Motor neuron (in vitro differentiated cells): ENCODE measurements around the gene SLC16A12. TPM values are rescaled to one million over a fixed set of nuclear protein-coding genes. Genes with fewer than 3 reads are reported as not detected.

Experiments
- ATAC-seq, 8 experiments: fragments of 200-7000 bp; cut with Tn5 transposase; replicated peaks in 6 of 8; 2 replicates each; pipeline ENCODE4 v1.8.0; 2021; ENCODE audit warnings: mild to moderate bottlenecking in 8 of 8, moderate library complexity in 8 of 8
- H3K27ac ChIP-seq, 2 donors: fragments of 250-450 bp; sonication (Bioruptor Pico); 2 replicates each; pipeline ENCODE4 v1.9.0; 2021; ENCODE audit warnings: antibody characterized with exemption in 2 of 2, mild to moderate bottlenecking in 2 of 2, moderate library complexity in 1 of 2
- H3K4me1 ChIP-seq, 2 donors: fragments of 250-450 bp; sonication (Bioruptor Pico); replicated peaks in 1 of 2; 2 replicates each; pipeline ENCODE4 v1.6.1; 2021; ENCODE audit warnings: antibody characterized with exemption in 2 of 2, mild to moderate bottlenecking in 2 of 2, moderate library complexity in 1 of 2
- H3K4me3 ChIP-seq, 5 donors: fragments of 250-450 bp; sonication (Bioruptor Pico); 2 replicates each; pipeline ENCODE4 v1.9.0; 2021; ENCODE audit warnings: antibody characterized with exemption in 5 of 5, mild to moderate bottlenecking in 5 of 5, moderate library complexity in 4 of 5
- WGBS, 10 experiments: fragments of 450-650 bp; shearing (Covaris generic); methylation state at CpG; one replicate each; pipeline ENCODE4 v1.0.0; 2022; 5-methylcytosine and 5-hydroxymethylcytosine counted together
- in situ Hi-C, 9 experiments: fragments of 400-800 bp; cut with MboI; loops; one replicate each; pipeline ENCODE4 v1.15.0; 2021; ENCODE audit warnings: low sequenced_read_pairs in 9 of 9, low pct_unique_long_range_greater_than_20kb in 2 of 9; ENCODE audit not compliant: unreplicated experiment in 9 of 9
- total RNA-seq, 8 experiments: library from RNA; unstranded; fragments of 300-600 nt; gene quantifications; 2 replicates each; pipeline versions ENCODE4 v1.2.3 to v1.2.4, GENCODE V29; 2022

Gene SLC16A12
- total RNA-seq, 8 experiments from 2014 or later = under 0.01 to 15.8 (median 0.14) TPM; not detected in 3

GRCh38 chr10:89518876-89519842 is 16.2 kb downstream of the SLC16A12 start:
- no peak overlapping the region for H3K27ac ChIP-seq
- H3K4me3 ChIP-seq = no peak overlapping the region
- H3K4me1 ChIP-seq = no peaks in the 10 kb centered on the region
- WGBS, 10 experiments = 13 to 100% (median 86%) methylated on average over 2 to 9 of the region's 12 CpGs
- peak in 3 of 8 experiments; percentile 75 to 98 (median 93) for ATAC-seq
- in situ Hi-C loops = no loop called here

GRCh38 chr10:89518108-89518507 is 17.3 kb downstream of the SLC16A12 start:
- Histone ChIP-seq H3K4me1 (no peaks in the 10 kb centered on the region), H3K27ac (no peak overlapping the region), H3K4me3 (no peak overlapping the region)
- in situ Hi-C loops = no loop called here
- ATAC-seq = no peak
- WGBS, 10 experiments = 40 to 92% (median 69%) methylated on average over 1 to 2 of the region's 3 CpGs; no CpG with 5 or more reads in 3 of the 10 experiments

- Histone ChIP-seq H3K4me3 (no peak overlapping the region), H3K4me1 (no peaks in the 10 kb centered on the region), H3K27ac (no peak overlapping the region)
- in situ Hi-C loops = no loop called here
- 17 to 100% (median 54%) methylated on average over 1 to 7 of the region's 7 CpGs; no CpG with 5 or more reads in 1 of the 10 experiments for WGBS, 10 experiments
- ATAC-seq = peak in 5 of 8 experiments; percentile 39 to 87 (median 60)
These were observed 19.1 kb downstream of the SLC16A12 start for GRCh38 chr10:89516149-89516832.

GRCh38 chr10:89515031-89515841 is 20.2 kb downstream of the SLC16A12 start:
- no peaks in the 10 kb centered on the region for H3K4me1 ChIP-seq
- peak in 4 of 8 experiments; percentile 32 to 81 (median 40) for ATAC-seq
- in situ Hi-C loops = no loop called here
- WGBS, 10 experiments = 45 to 80% (median 65%) methylated on average over 1 to 8 of the region's 8 CpGs
- H3K27ac ChIP-seq = no peak overlapping the region
- no peak overlapping the region for H3K4me3 ChIP-seq

- H3K4me1 ChIP-seq = no peaks in the 10 kb centered on the region
- in situ Hi-C loops = no loop called here
- no peak overlapping the region for H3K4me3 ChIP-seq
- no peak for ATAC-seq
- no peak overlapping the region for H3K27ac ChIP-seq
- WGBS, 10 experiments = 60 to 100% (median 89%) methylated on average over 1 of the region's 1 CpG; no CpG with 5 or more reads in 2 of the 10 experiments
These were observed 22.2 kb downstream of the SLC16A12 start for GRCh38 chr10:89513206-89513605.

GRCh38 chr10:89505640-89506275 is 29.6 kb downstream of the SLC16A12 start:
- no peak overlapping the region for H3K27ac ChIP-seq
- H3K4me1 ChIP-seq = no peaks in the 10 kb centered on the region
- H3K4me3 ChIP-seq = no peak overlapping the region
- 60 to 100% (median 87%) methylated on average over 1 to 7 of the region's 13 CpGs; no CpG with 5 or more reads in 4 of the 10 experiments for WGBS, 10 experiments
- no peak for ATAC-seq
- in situ Hi-C loops = no loop called here

GRCh38 chr10:89504691-89505090 is 30.7 kb downstream of the SLC16A12 start:
- in situ Hi-C loops = no loop called here
- no peak overlapping the region for H3K27ac ChIP-seq

GRCh38 chr10:89503652-89504370 is 31.6 kb downstream of the SLC16A12 start:
- Histone ChIP-seq H3K4me1 (no peaks in the 10 kb centered on the region), H3K27ac (no peak overlapping the region), H3K4me3 (no peak overlapping the region)
- 68 to 93% (median 85%) methylated on average over 2 to 4 of the region's 4 CpGs; no CpG with 5 or more reads in 1 of the 10 experiments for WGBS, 10 experiments
- no peak for ATAC-seq
- in situ Hi-C loops = no loop called here

More at GRCh38 chr10:89504691-89505090, 30.7 kb downstream of the SLC16A12 start:
- ATAC-seq = no peak
- 80 to 100% (median 90%) methylated on average over 1 to 2 of the region's 2 CpGs; no CpG with 5 or more reads in 3 of the 10 experiments for WGBS, 10 experiments
- Histone ChIP-seq H3K4me1 (no peaks in the 10 kb centered on the region), H3K4me3 (no peak overlapping the region)

- in situ Hi-C loops = no loop called here
These were observed 32.2 kb downstream of the SLC16A12 start for GRCh38 chr10:89503151-89503550.

GRCh38 chr10:89502549-89502948 is 32.8 kb downstream of the SLC16A12 start:
- WGBS, 10 experiments = 0 to 100% (median 48%) methylated on average over 1 of the region's 1 CpG; no CpG with 5 or more reads in 6 of the 10 experiments
- H3K27ac ChIP-seq = no peak overlapping the region

More at GRCh38 chr10:89503151-89503550, 32.2 kb downstream of the SLC16A12 start:
- H3K4me1 ChIP-seq = no peaks in the 10 kb centered on the region
- no peak overlapping the region for H3K27ac ChIP-seq
- WGBS, 10 experiments = 52 to 100% (median 83%) methylated on average over 2 to 3 of the region's 3 CpGs; no CpG with 5 or more reads in 1 of the 10 experiments
- ATAC-seq = no peak
- no peak overlapping the region for H3K4me3 ChIP-seq

GRCh38 chr10:89494575-89494974 is 40.8 kb downstream of the SLC16A12 start:
- no peak overlapping the region for H3K27ac ChIP-seq
- H3K4me3 ChIP-seq = no peak overlapping the region
- 29 to 100% (median 80%) methylated on average over 1 to 3 of the region's 3 CpGs for WGBS, 10 experiments
- in situ Hi-C loops = no loop called here
- H3K4me1 ChIP-seq = peaks cover 0 to 3% of the 10 kb centered on the region in 2 donors
- ATAC-seq = no peak

More at GRCh38 chr10:89502549-89502948, 32.8 kb downstream of the SLC16A12 start:
- no peaks in the 10 kb centered on the region for H3K4me1 ChIP-seq
- ATAC-seq = peak in 3 of 8 experiments; percentile 78 to 99 (median 97)
- in situ Hi-C loops = no loop called here
- no peak overlapping the region for H3K4me3 ChIP-seq
